HepG2 (cell line): Measurements from ENCODE around the gene SIGLEC9. TPM values are rescaled to one million over a fixed set of nuclear protein-coding genes. Genes with fewer than 3 reads are reported as not detected.

Experiments used
- ARNT2 ChIP-seq: sonication (generic); formaldehyde crosslinking; IDR thresholded peaks from 2 replicates; pipeline ENCODE4 v1.8.0; 2022; ENCODE audit warnings: mild to moderate bottlenecking, low read depth, missing genetic modification reagents, moderate library complexity
- EHMT2 ChIP-seq: fragments of 200-600 bp; sonication (generic); IDR thresholded peaks from 2 replicates; pipeline ENCODE4 v1.7.0; 2017; ENCODE audit warnings: antibody characterized with exemption, low read depth, low read length, borderline replicate concordance
- FOXA3 ChIP-seq: IDR thresholded peaks from 2 replicates; pipeline ENCODE4 v1.6.1; 2016; ENCODE audit warnings: missing genetic modification reagents, missing compliant biosample characterization
- HES4 ChIP-seq: sonication (generic); formaldehyde crosslinking; IDR thresholded peaks from 2 replicates; pipeline ENCODE4 v1.9.0; 2021; ENCODE audit warnings: mild to moderate bottlenecking, missing genetic modification reagents, borderline replicate concordance
- HNRNPLL ChIP-seq: fragments of 200-400 bp; formaldehyde crosslinking; IDR thresholded peaks from 2 replicates; pipeline ENCODE4 v1.6.1; 2017; ENCODE audit warnings: mild to moderate bottlenecking, low read depth, low read length; ENCODE audit not compliant: poor library complexity, severe bottlenecking
- KAT8 ChIP-seq: IDR thresholded peaks from 2 replicates; pipeline ENCODE4 v1.6.1; 2016; ENCODE audit warnings: missing genetic modification reagents, missing compliant biosample characterization
- MXI1 ChIP-seq: IDR thresholded peaks from 3 replicates; pipeline ENCODE4 v1.6.1; 2012; ENCODE audit warnings: low read depth, low read length, inconsistent platforms, borderline replicate concordance
- NFKB2 ChIP-seq: sonication (generic); formaldehyde crosslinking; IDR thresholded peaks from 2 replicates; pipeline ENCODE4 v1.4.0; 2020; ENCODE audit warnings: missing genetic modification reagents, borderline replicate concordance
- NR2F1 ChIP-seq, 2 experiments: fragments of 450-650 bp in 1 of 2; formaldehyde crosslinking in 1 of 2; IDR thresholded peaks; 2 replicates each; pipeline versions ENCODE4 v1.5.0 to v1.6.1; 2016 to 2020; ENCODE audit warnings: mild to moderate bottlenecking in 1 of 2, missing compliant biosample characterization in 1 of 2, missing genetic modification reagents in 1 of 2, moderate library complexity in 1 of 2
- POLR2A ChIP-seq, 2 experiments: IDR thresholded peaks; 2 replicates each; pipeline ENCODE4 v1.6.1; 2011; ENCODE audit warnings: low read depth in 2 of 2, low read length in 2 of 2, mild to moderate bottlenecking in 1 of 2, moderate library complexity in 1 of 2; ENCODE audit not compliant: insufficient read depth in 1 of 2
- RNF2 ChIP-seq: fragments of 450-650 bp; conservative IDR thresholded peaks from 2 replicates; pipeline ENCODE4 v1.6.1; 2016; ENCODE audit warnings: low read depth
- SNRNP70 ChIP-seq: fragments of 200-400 bp; formaldehyde crosslinking; IDR thresholded peaks from 2 replicates; pipeline ENCODE4 v1.6.1; 2017; ENCODE audit warnings: mild to moderate bottlenecking, low read depth, low read length, moderate library complexity
- SOX5 ChIP-seq: IDR thresholded peaks from 2 replicates; pipeline ENCODE4 v1.6.1; 2016; ENCODE audit warnings: borderline replicate concordance
- SP5 ChIP-seq: IDR thresholded peaks from 2 replicates; pipeline ENCODE4 v1.6.1; 2016; ENCODE audit warnings: low read depth, borderline replicate concordance
- SPEN ChIP-seq: sonication (generic); formaldehyde crosslinking; IDR thresholded peaks from 2 replicates; pipeline ENCODE4 v1.5.1; 2020; ENCODE audit warnings: low read depth, mild to moderate bottlenecking, missing genetic modification reagents
- TARDBP ChIP-seq: sonication (generic); formaldehyde crosslinking; IDR thresholded peaks from 2 replicates; pipeline ENCODE4 v1.8.0; 2022; ENCODE audit warnings: mild to moderate bottlenecking, missing genetic modification reagents
- ZFX ChIP-seq: sonication (generic); formaldehyde crosslinking; IDR thresholded peaks from 2 replicates; pipeline ENCODE4 v1.4.0; 2020; ENCODE audit warnings: mild to moderate bottlenecking, low read depth, missing genetic modification reagents, moderate library complexity
- ZNF567 ChIP-seq: sonication (generic); formaldehyde crosslinking; IDR thresholded peaks from 2 replicates; pipeline ENCODE4 v1.8.1; 2023; ENCODE audit warnings: mild to moderate bottlenecking, missing genetic modification reagents, borderline replicate concordance
- ZNF607 ChIP-seq: sonication (generic); formaldehyde crosslinking; IDR thresholded peaks from 2 replicates; pipeline ENCODE4 v1.5.1; 2020; ENCODE audit warnings: missing genetic modification reagents, mild to moderate bottlenecking, borderline replicate concordance
- ZNF619 ChIP-seq: sonication (generic); formaldehyde crosslinking; IDR thresholded peaks from 2 replicates; pipeline ENCODE4 v1.4.0; 2020; ENCODE audit warnings: mild to moderate bottlenecking, missing genetic modification reagents
- ZNF703 ChIP-seq: sonication (generic); formaldehyde crosslinking; IDR thresholded peaks from 2 replicates; pipeline ENCODE4 v1.5.1; 2020; ENCODE audit warnings: missing genetic modification reagents, mild to moderate bottlenecking, moderate library complexity, borderline replicate concordance
- ZNF709 ChIP-seq: sonication (generic); formaldehyde crosslinking; IDR thresholded peaks from 2 replicates; pipeline ENCODE4 v1.5.0; 2020; ENCODE audit warnings: mild to moderate bottlenecking, missing genetic modification reagents
- ZNF747 ChIP-seq: sonication (generic); formaldehyde crosslinking; IDR thresholded peaks from 2 replicates; pipeline ENCODE4 v1.8.1; 2023; ENCODE audit warnings: missing genetic modification reagents, mild to moderate bottlenecking, borderline replicate concordance
- ZNF782 ChIP-seq: sonication (generic); formaldehyde crosslinking; IDR thresholded peaks from 2 replicates; pipeline ENCODE4 v1.4.0; 2020; ENCODE audit warnings: missing genetic modification reagents, mild to moderate bottlenecking, borderline replicate concordance
- polyA plus RNA-seq, 8 experiments: library from polyadenylated mRNA; depleted of rRNA in 3 of 8; stranded (reverse) in 7 of 8; unstranded in 1 of 8; fragments of >200 nt; fragmentation: Illumina TruSeq in 4 of 8; extraction: Trizol in 4 of 8; gene quantifications; 2 replicates each; pipeline versions ENCODE4 v1.2.1 to v1.2.3, GENCODE V29; 2011 to 2016; ENCODE audit warnings: low read depth in 4 of 8, missing spikeins in 1 of 8, mixed read lengths in 1 of 8; ENCODE audit not compliant: insufficient read depth in 1 of 8
- total RNA-seq, 5 experiments: library from RNA; depleted of rRNA; stranded (reverse); fragments of >200 nt; fragmentation: Illumina TruSeq; extraction: Trizol; gene quantifications; 2 replicates each; pipeline ENCODE4 v1.2.3, GENCODE V29; 2016; ENCODE audit warnings: low read depth in 1 of 5
- TF ChIP-seq, protein P1 (sequence below): sonication (generic); formaldehyde crosslinking; IDR thresholded peaks from 2 replicates; pipeline ENCODE4 v1.9.0; 2022; ENCODE audit warnings: missing genetic modification reagents, mild to moderate bottlenecking, borderline replicate concordance
- TF ChIP-seq, protein P2 (sequence below): sonication (generic); formaldehyde crosslinking; IDR thresholded peaks from 2 replicates; pipeline ENCODE4 v1.4.0; 2020; ENCODE audit warnings: missing genetic modification reagents

SIGLEC9 gene
- total and polyA plus RNA-seq, 2 of the 13 experiments (the other 11 are each of a cell fraction or from before 2014, with no cell fraction given), result not detected

DNA sequence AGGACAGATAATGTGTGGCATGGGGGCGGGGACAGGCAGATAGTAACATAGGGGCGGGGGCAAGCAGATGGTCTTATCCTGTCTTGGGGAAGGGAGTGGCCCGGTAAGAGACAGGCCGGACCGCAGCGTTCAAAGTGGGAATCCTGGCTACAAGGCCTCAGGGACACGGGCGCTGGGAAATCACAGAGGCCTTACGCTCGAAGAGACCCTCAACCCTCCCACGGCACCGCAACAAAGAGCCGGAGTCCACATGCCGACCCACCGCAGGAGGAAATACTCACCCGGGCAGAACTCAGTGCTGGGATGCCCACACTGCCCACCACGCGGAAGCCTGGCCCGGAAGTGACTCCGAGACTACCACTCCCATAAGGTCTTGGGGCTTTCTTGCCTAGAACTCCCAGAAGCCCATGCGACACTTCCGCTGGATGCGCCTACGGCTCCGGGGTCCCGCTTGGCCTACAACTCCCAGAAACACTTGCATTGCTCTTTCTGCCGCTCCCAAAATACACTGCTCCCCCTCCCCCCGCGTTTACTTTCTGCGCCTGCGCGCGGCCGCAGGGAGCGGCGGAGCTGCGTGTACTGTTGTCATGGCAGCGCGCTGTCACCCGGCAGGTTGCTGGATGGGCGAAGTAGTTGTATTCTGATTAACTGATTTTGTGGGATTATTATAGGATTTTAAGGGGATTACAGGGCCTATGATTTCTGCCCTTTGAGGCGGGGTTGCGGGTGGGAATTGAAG is 16.5 kb upstream of the SIGLEC9 start, which contains the start of gene CTU1 (continued):
- TF ChIP-seq ZNF709 (CRISPR knock-in tag), result peak; percentile 31; the same call in 1 of the 2 replicates
- TF ChIP-seq SOX5, result peak; percentile 22; the same call in 1 of the 2 replicates
- TF ChIP-seq ZNF703 (CRISPR knock-in tag), result no peak
- peak; percentile 80 to 86 for TF ChIP-seq POLR2A (IDR thresholded peaks at IDR 0.05; ENCODE audit: insufficient read depth in 1 of 2, low read depth in 2 of 2, low read length in 2 of 2)
- no peak for TF ChIP-seq ZNF782 (CRISPR knock-in tag)
- TF ChIP-seq HES4 (CRISPR knock-in tag), result peak; percentile 35; the same call in 1 of the 2 replicates
- TF ChIP-seq, protein P1, sequence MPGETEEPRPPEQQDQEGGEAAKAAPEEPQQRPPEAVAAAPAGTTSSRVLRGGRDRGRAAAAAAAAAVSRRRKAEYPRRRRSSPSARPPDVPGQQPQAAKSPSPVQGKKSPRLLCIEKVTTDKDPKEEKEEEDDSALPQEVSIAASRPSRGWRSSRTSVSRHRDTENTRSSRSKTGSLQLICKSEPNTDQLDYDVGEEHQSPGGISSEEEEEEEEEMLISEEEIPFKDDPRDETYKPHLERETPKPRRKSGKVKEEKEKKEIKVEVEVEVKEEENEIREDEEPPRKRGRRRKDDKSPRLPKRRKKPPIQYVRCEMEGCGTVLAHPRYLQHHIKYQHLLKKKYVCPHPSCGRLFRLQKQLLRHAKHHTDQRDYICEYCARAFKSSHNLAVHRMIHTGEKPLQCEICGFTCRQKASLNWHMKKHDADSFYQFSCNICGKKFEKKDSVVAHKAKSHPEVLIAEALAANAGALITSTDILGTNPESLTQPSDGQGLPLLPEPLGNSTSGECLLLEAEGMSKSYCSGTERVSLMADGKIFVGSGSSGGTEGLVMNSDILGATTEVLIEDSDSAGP (CRISPR knock-in tag), result peak; percentile 69; the same call in 1 of the 2 replicates
- TF ChIP-seq ZNF607 (CRISPR knock-in tag), result no peak; the same call in 1 of the 2 replicates
- peak; percentile 86 for TF ChIP-seq HNRNPLL
- peak; percentile 90 for TF ChIP-seq KAT8 (CRISPR knock-in tag)
- no peak for TF ChIP-seq RNF2
- TF ChIP-seq SPEN (CRISPR knock-in tag), result peak; percentile 83
- peak; percentile 93 for TF ChIP-seq MXI1
- TF ChIP-seq, protein P2, sequence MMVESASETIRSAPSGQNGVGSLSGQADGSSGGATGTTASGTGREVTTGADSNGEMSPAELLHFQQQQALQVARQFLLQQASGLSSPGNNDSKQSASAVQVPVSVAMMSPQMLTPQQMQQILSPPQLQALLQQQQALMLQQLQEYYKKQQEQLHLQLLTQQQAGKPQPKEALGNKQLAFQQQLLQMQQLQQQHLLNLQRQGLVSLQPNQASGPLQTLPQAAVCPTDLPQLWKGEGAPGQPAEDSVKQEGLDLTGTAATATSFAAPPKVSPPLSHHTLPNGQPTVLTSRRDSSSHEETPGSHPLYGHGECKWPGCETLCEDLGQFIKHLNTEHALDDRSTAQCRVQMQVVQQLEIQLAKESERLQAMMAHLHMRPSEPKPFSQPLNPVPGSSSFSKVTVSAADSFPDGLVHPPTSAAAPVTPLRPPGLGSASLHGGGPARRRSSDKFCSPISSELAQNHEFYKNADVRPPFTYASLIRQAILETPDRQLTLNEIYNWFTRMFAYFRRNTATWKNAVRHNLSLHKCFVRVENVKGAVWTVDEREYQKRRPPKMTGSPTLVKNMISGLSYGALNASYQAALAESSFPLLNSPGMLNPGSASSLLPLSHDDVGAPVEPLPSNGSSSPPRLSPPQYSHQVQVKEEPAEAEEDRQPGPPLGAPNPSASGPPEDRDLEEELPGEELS (CRISPR knock-in tag), result peak; percentile 54; the same call in 1 of the 2 replicates
- TF ChIP-seq TARDBP (CRISPR knock-in tag), result peak; percentile 89
- peak; percentile 74; the same call in 1 of the 2 replicates for TF ChIP-seq NFKB2
- peak; percentile 73; the same call in 1 of the 2 replicates for TF ChIP-seq ARNT2 (CRISPR knock-in tag)
- 0 out of 2 replicates have a peak, but pooled peaks have one; percentile 22 for TF ChIP-seq FOXA3 (CRISPR knock-in tag)
- TF ChIP-seq NR2F1 (CRISPR knock-in tag; IDR thresholded peaks at IDR 0.05), result no peak
- peak; percentile 95 for TF ChIP-seq ZFX
- TF ChIP-seq SP5, result 0 out of 2 replicates have a peak, but pooled peaks have one; percentile 28
- TF ChIP-seq SNRNP70, result no peak
- peak; percentile 15; the same call in 1 of the 2 replicates for TF ChIP-seq ZNF747 (CRISPR knock-in tag)
- no peak for TF ChIP-seq EHMT2
- peak; percentile 67; the same call in 1 of the 2 replicates for TF ChIP-seq ZNF567 (CRISPR knock-in tag)
- TF ChIP-seq ZNF619, result peak; percentile 79; the same call in 1 of the 2 replicates
